Vagina (tissue), 2 donors: ENCODE measurements around the gene NTRK3. TPM values are rescaled to one million over a fixed set of nuclear protein-coding genes. Genes with fewer than 3 reads are reported as not detected.

Source experiments
- DNase-seq, 2 donors: peaks; one replicate each; pipeline ENCODE4 v3.0.0-alpha.2; 2017; ENCODE audit errors: extremely low spot score in 2 of 2
- H3K27ac ChIP-seq: fragments of 200-600 bp; sonication (generic); one replicate; pipeline ENCODE4 v1.5.1; 2019
- H3K27me3 ChIP-seq: fragments of 200-600 bp; sonication (generic); one replicate; pipeline ENCODE4 v1.5.1; 2019
- H3K36me3 ChIP-seq, 2 donors: fragments of 200-600 bp; sonication (generic); one replicate each; pipeline ENCODE4 v1.5.1; 2017 to 2019
- H3K4me1 ChIP-seq: fragments of 200-600 bp; sonication (generic); one replicate; pipeline ENCODE4 v1.5.1; 2019
- H3K4me3 ChIP-seq, 2 donors: fragments of 200-600 bp; sonication (generic); 1 replicate in 1 of 2; 2 replicates in 1 of 2; pipeline ENCODE4 v1.5.1; 2016 to 2019
- H3K9me3 ChIP-seq: fragments of 200-600 bp; sonication (generic); one replicate; pipeline ENCODE4 v1.5.1; 2019
- CTCF ChIP-seq, 3 experiments: fragments of 450-650 bp in 2 of 3; fragments of 200-600 bp in 1 of 3; sonication (generic) in 1 of 3; IDR thresholded peaks; one replicate each; pipeline ENCODE4 v1.5.1; 2017 to 2019; ENCODE audit warnings: antibody characterized with exemption in 3 of 3, mild to moderate bottlenecking in 2 of 3, moderate library complexity in 2 of 3
- POLR2A ChIP-seq, 2 donors: fragments of 450-650 bp; IDR thresholded peaks; one replicate each; pipeline ENCODE4 v1.6.1; 2017; ENCODE audit warnings: antibody characterized with exemption in 2 of 2, mild to moderate bottlenecking in 2 of 2, moderate library complexity in 2 of 2
- POLR2AphosphoS5 ChIP-seq, 2 donors: sonication (generic); formaldehyde crosslinking; IDR thresholded peaks; one replicate each; pipeline ENCODE4 v1.9.0; 2017; ENCODE audit warnings: antibody characterized with exemption in 2 of 2, mild to moderate bottlenecking in 2 of 2, low read depth in 1 of 2; ENCODE audit not compliant: insufficient read depth in 1 of 2
- intact Hi-C: fragments of 100-400 bp; cut with DNase I; formaldehyde crosslinking; loops from one replicate; pipeline ENCODE4 v1.15.1; 2023
- total RNA-seq: library from RNA; depleted of rRNA; stranded (reverse); fragments of >200 nt; gene quantifications from one replicate; pipeline ENCODE4 v1.2.3, GENCODE V29; 2016

Gene NTRK3
- total RNA-seq, 1 donor from 2014 or later, result 4.9 TPM

GRCh38 chr15:88202231-88202630 is 54.3 kb downstream of the NTRK3 start:
- Histone ChIP-seq H3K4me1 (no peaks in the 10 kb centered on the region), H3K9me3 (no peaks in the 10 kb centered on the region), H3K36me3 (no peaks in the 10 kb centered on the region), H3K27me3 (no peaks in the 10 kb centered on the region), H3K27ac (no peak overlapping the region), H3K4me3 (no peak overlapping the region)
- no peak for DNase-seq
- intact Hi-C loops, result no loop called here
- TF ChIP-seq POLR2AphosphoS5 (IDR thresholded peaks at IDR 0.05; ENCODE audit: insufficient read depth in 1 of 2, low read depth in 1 of 2) (no peak), CTCF (IDR thresholded peaks at IDR 0.05) (no peak), POLR2A (IDR thresholded peaks at IDR 0.05) (no peak)

GRCh38 chr15:88201207-88201606 is 55.3 kb downstream of the NTRK3 start:
- H3K36me3 ChIP-seq, result no peaks in the 10 kb centered on the region
- no peak overlapping the region for H3K4me3 ChIP-seq
- intact Hi-C loops, result no loop called here
- no peak overlapping the region for H3K27ac ChIP-seq
- H3K9me3 ChIP-seq, result no peaks in the 10 kb centered on the region
- no peak for TF ChIP-seq CTCF (IDR thresholded peaks at IDR 0.05)
- TF ChIP-seq POLR2AphosphoS5 (IDR thresholded peaks at IDR 0.05; ENCODE audit: insufficient read depth in 1 of 2, low read depth in 1 of 2), result no peak
- TF ChIP-seq POLR2A (IDR thresholded peaks at IDR 0.05), result no peak
- DNase-seq, result no peak
- no peaks in the 10 kb centered on the region for H3K4me1 ChIP-seq
- H3K27me3 ChIP-seq, result no peaks in the 10 kb centered on the region

GRCh38 chr15:88196961-88197360 is 59.6 kb downstream of the NTRK3 start:
- no peak overlapping the region for H3K4me3 ChIP-seq
- TF ChIP-seq POLR2A (IDR thresholded peaks at IDR 0.05) (no peak), POLR2AphosphoS5 (IDR thresholded peaks at IDR 0.05; ENCODE audit: insufficient read depth in 1 of 2, low read depth in 1 of 2) (no peak), CTCF (IDR thresholded peaks at IDR 0.05) (no peak)
- intact Hi-C loops, result no loop called here
- no peaks in the 10 kb centered on the region for H3K36me3 ChIP-seq
- DNase-seq, result no peak
- H3K27ac ChIP-seq, result no peak overlapping the region
- no peaks in the 10 kb centered on the region for H3K4me1 ChIP-seq
- no peaks in the 10 kb centered on the region for H3K27me3 ChIP-seq
- no peaks in the 10 kb centered on the region for H3K9me3 ChIP-seq

GRCh38 chr15:88194162-88194561 is 62.4 kb downstream of the NTRK3 start:
- TF ChIP-seq POLR2A (IDR thresholded peaks at IDR 0.05) (no peak), CTCF (IDR thresholded peaks at IDR 0.05) (no peak)
- no peaks in the 10 kb centered on the region for H3K4me1 ChIP-seq
- H3K9me3 ChIP-seq, result no peaks in the 10 kb centered on the region
- H3K4me3 ChIP-seq, result no peak overlapping the region
- DNase-seq, result no peak
- H3K27ac ChIP-seq, result no peak overlapping the region
- intact Hi-C loops, result no loop called here
- H3K27me3 ChIP-seq, result no peaks in the 10 kb centered on the region
- no peaks in the 10 kb centered on the region for H3K36me3 ChIP-seq

- H3K27ac ChIP-seq, result no peak overlapping the region
- no peaks in the 10 kb centered on the region for H3K4me1 ChIP-seq
- no peaks in the 10 kb centered on the region for H3K9me3 ChIP-seq
- no peak for TF ChIP-seq CTCF (IDR thresholded peaks at IDR 0.05)
- TF ChIP-seq POLR2AphosphoS5 (IDR thresholded peaks at IDR 0.05; ENCODE audit: insufficient read depth in 1 of 2, low read depth in 1 of 2), result no peak
- TF ChIP-seq POLR2A (IDR thresholded peaks at IDR 0.05), result no peak
- no peak overlapping the region for H3K4me3 ChIP-seq
- no peaks in the 10 kb centered on the region for H3K36me3 ChIP-seq
- no peaks in the 10 kb centered on the region for H3K27me3 ChIP-seq
- intact Hi-C loops, result no loop called here
- no peak for DNase-seq
Measured at GRCh38 chr15:88193415-88193814, 63.1 kb downstream of the NTRK3 start.
